Smooth muscle cell (in vitro differentiated cells): ENCODE measurements around the gene SLC10A3. TPM values are rescaled to one million over a fixed set of nuclear protein-coding genes. Genes with fewer than 3 reads are reported as not detected.

Source experiments
- DNase-seq: peaks from one replicate; lab custom pipeline; 2025; ENCODE audit not compliant: unreplicated experiment; lab: John Stamatoyannopoulos, UW
- H2AFZ ChIP-seq: fragments of 200-600 bp; sonication (generic); 2 replicates; pipeline ENCODE4 v1.6.0; 2016; ENCODE audit warnings: antibody characterized with exemption, low read depth, mild to moderate bottlenecking
- H3F3A ChIP-seq: fragments of 200-600 bp; sonication (generic); 2 replicates; pipeline ENCODE4 v1.6.0; 2017; ENCODE audit warnings: antibody characterized with exemption, low read depth
- H3K27ac ChIP-seq: fragments of 200-600 bp; sonication (generic); 2 replicates; pipeline ENCODE4 v1.5.1; 2016; ENCODE audit warnings: low read depth, mild to moderate bottlenecking
- H3K27me3 ChIP-seq: fragments of 200-600 bp; sonication (generic); 2 replicates; pipeline ENCODE4 v1.6.1; 2016; ENCODE audit warnings: low read depth, mild to moderate bottlenecking
- H3K36me3 ChIP-seq: fragments of 200-600 bp; sonication (generic); 2 replicates; pipeline ENCODE4 v1.5.1; 2016; ENCODE audit warnings: low read depth
- H3K4me1 ChIP-seq: fragments of 200-600 bp; sonication (generic); 2 replicates; pipeline ENCODE4 v1.5.1; 2016; ENCODE audit warnings: low read depth
- H3K4me2 ChIP-seq: fragments of 200-600 bp; sonication (generic); 2 replicates; pipeline ENCODE4 v1.6.0; 2016; ENCODE audit warnings: mild to moderate bottlenecking
- H3K4me3 ChIP-seq: fragments of 200-600 bp; sonication (generic); 2 replicates; pipeline ENCODE4 v1.5.1; 2016; ENCODE audit warnings: mild to moderate bottlenecking
- H3K79me2 ChIP-seq: fragments of 200-600 bp; sonication (generic); 2 replicates; pipeline ENCODE4 v1.6.0; 2016; ENCODE audit warnings: low read depth, mild to moderate bottlenecking
- H3K9ac ChIP-seq: fragments of 200-600 bp; sonication (generic); 2 replicates; pipeline ENCODE4 v1.6.0; 2016; ENCODE audit warnings: low read depth
- H3K9me3 ChIP-seq: fragments of 200-600 bp; sonication (generic); replicated peaks from 2 replicates; pipeline ENCODE4 v1.5.1; 2016; ENCODE audit warnings: low read depth
- H4K20me1 ChIP-seq: fragments of 200-600 bp; sonication (generic); 2 replicates; pipeline ENCODE4 v1.6.0; 2016; ENCODE audit warnings: low read depth
- WGBS: methylation state at CpG from one replicate; pipeline ENCODE4 v1.1.7; 2016; ENCODE audit warnings: low lambda C conversion rate; 5-methylcytosine and 5-hydroxymethylcytosine counted together
- polyA plus RNA-seq: library from polyadenylated mRNA; unstranded; fragments of >200 nt; fragmentation: Nextera tagmentation; extraction: Ambion mirVana; gene quantifications from 2 replicates; pipeline ENCODE4 v1.2.1, GENCODE V29; 2016
- total RNA-seq: library from RNA; depleted of rRNA; stranded (reverse); fragments of >200 nt; gene quantifications from 2 replicates; pipeline ENCODE4 v1.2.3, GENCODE V29; 2014
- TF ChIP-seq, protein P1 (sequence below): fragments of 200-600 bp; sonication (generic); IDR thresholded peaks from 2 replicates; pipeline ENCODE4 v1.5.1; 2017; ENCODE audit warnings: borderline replicate concordance, mild to moderate bottlenecking, antibody characterized with exemption; ENCODE audit not compliant: insufficient read depth, poor library complexity, severe bottlenecking

The SLC10A3 gene
- total and polyA plus RNA-seq, 2 experiments from 2014 or later = 34.7 to 52.1 TPM

DNA sequence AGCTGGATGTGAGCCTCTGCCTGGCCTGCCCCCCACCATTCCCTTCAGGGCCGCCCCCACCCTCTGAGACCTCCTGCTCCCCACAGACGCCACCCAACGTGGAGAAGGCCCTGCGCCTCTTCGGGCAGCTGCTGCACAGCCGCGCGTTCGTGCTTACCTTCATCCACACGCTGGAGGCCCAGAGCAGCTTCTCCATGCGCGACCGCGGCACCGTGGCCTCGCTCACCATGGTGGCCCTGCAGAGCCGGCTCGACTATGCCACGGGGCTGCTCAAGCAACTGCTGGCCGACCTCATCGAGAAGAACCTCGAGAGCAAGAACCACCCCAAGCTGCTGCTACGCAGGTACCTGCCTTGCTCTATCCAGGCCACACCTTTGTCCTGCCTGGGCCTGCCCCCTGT lies 22.2 kb downstream of the SLC10A3 start:
- 87% methylated on average over 15 of the region's 23 CpGs for WGBS

DNA sequence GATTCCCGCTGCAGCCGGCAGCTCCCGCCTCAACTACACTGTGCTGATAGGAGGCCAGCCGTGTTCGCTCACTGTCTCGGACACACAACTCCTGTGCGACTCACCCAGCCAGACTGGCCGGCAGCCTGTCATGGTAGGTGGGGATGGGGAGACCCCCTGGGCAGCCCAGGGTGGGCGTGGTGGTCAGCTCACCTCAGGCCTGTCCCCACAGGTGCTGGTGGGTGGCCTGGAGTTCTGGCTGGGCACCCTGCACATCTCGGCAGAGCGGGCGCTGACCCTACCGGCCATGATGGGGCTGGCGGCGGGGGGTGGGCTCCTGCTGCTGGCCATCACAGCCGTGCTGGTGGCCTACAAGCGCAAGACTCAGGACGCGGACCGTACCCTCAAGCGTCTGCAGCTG lies 22.9 kb downstream of the SLC10A3 start:
- Histone ChIP-seq H3K27ac (no peak overlapping the region), H3K79me2 (no peaks in the 10 kb centered on the region), H3F3A (no peaks in the 10 kb centered on the region), H3K9me3 (no peaks in the 10 kb centered on the region), H2AFZ (no peak overlapping the region), H4K20me1 (peaks cover 44% of the 10 kb centered on the region), H3K4me3 (no peak overlapping the region), H3K36me3 (no peaks in the 10 kb centered on the region), H3K9ac (no peak overlapping the region), H3K4me2 (no peak overlapping the region), H3K27me3 (no peaks in the 10 kb centered on the region), H3K4me1 (no peaks in the 10 kb centered on the region)
- TF ChIP-seq, protein P1, sequence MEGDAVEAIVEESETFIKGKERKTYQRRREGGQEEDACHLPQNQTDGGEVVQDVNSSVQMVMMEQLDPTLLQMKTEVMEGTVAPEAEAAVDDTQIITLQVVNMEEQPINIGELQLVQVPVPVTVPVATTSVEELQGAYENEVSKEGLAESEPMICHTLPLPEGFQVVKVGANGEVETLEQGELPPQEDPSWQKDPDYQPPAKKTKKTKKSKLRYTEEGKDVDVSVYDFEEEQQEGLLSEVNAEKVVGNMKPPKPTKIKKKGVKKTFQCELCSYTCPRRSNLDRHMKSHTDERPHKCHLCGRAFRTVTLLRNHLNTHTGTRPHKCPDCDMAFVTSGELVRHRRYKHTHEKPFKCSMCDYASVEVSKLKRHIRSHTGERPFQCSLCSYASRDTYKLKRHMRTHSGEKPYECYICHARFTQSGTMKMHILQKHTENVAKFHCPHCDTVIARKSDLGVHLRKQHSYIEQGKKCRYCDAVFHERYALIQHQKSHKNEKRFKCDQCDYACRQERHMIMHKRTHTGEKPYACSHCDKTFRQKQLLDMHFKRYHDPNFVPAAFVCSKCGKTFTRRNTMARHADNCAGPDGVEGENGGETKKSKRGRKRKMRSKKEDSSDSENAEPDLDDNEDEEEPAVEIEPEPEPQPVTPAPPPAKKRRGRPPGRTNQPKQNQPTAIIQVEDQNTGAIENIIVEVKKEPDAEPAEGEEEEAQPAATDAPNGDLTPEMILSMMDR = no peak
- WGBS = 97% methylated on average over 15 of the region's 21 CpGs
- DNase-seq = no peak

More for the DNA sequence above, 22.2 kb downstream of the SLC10A3 start:
- H3K36me3 ChIP-seq = no peaks in the 10 kb centered on the region
- peaks cover 38% of the 10 kb centered on the region for H4K20me1 ChIP-seq
- H3K4me3 ChIP-seq = no peak overlapping the region
- no peak overlapping the region for H3K9ac ChIP-seq
- no peaks in the 10 kb centered on the region for H3K79me2 ChIP-seq
- no peak overlapping the region for H3K27ac ChIP-seq
- H3K4me2 ChIP-seq = no peak overlapping the region
- H3F3A ChIP-seq = no peaks in the 10 kb centered on the region
- TF ChIP-seq, protein P1 = no peak
- no peak for DNase-seq
- H3K9me3 ChIP-seq = no peaks in the 10 kb centered on the region
- no peak overlapping the region for H2AFZ ChIP-seq
- H3K27me3 ChIP-seq = no peaks in the 10 kb centered on the region
- H3K4me1 ChIP-seq = no peaks in the 10 kb centered on the region

DNA sequence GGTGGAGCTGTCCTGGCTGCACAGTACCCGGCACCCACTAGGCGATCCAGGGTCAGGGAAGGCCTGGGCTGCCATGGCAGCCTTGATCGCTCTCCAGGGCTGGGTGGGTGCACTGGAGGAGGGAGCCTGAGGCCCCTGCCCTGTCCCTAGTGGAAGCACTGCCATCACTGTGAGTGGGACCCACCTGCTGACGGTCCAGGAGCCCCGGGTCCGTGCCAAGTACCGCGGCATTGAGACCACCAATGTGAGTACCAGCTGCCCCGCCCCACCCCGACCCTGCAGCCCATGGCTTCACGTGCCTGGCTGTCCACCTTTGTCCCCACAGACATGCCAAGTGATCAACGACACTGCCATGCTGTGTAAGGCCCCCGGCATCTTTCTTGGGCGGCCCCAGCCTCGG lies 23.5 kb downstream of the SLC10A3 start:
- H4K20me1 ChIP-seq = peaks cover 51% of the 10 kb centered on the region
- peaks cover under 1% of the 10 kb centered on the region for H3K79me2 ChIP-seq
- H3K9ac ChIP-seq = no peak overlapping the region
- H3K36me3 ChIP-seq = no peaks in the 10 kb centered on the region
- TF ChIP-seq, protein P1 = no peak
- no peak overlapping the region for H3K4me2 ChIP-seq
- no peak overlapping the region for H3K27ac ChIP-seq
- H3K27me3 ChIP-seq = no peaks in the 10 kb centered on the region
- WGBS = 96% methylated on average over 14 of the region's 15 CpGs
- H3K9me3 ChIP-seq = no peaks in the 10 kb centered on the region
- H3F3A ChIP-seq = no peaks in the 10 kb centered on the region
- DNase-seq = no peak
- H3K4me3 ChIP-seq = no peak overlapping the region
- no peaks in the 10 kb centered on the region for H3K4me1 ChIP-seq
- no peak overlapping the region for H2AFZ ChIP-seq

DNA sequence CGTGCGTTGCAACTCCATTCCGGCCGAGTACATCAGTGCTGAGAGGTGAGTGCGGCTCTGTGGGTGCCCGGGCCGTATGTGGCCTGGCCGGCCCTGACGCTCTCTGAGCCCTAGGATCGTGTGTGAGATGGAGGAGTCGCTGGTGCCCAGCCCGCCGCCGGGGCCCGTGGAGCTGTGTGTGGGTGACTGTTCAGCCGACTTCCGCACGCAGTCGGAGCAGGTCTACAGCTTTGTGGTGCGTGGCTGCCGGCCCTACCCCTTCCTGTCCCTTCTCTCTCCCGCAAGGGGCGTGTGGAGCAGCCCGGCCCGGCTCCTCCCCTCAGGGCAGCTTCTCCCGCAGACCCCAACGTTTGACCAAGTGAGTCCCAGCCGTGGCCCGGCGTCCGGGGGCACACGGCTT lies 24.4 kb downstream of the SLC10A3 start:
- no peaks in the 10 kb centered on the region for H3K27me3 ChIP-seq
- H3K4me3 ChIP-seq = no peak overlapping the region
- no peak overlapping the region for H2AFZ ChIP-seq
- WGBS = 95% methylated on average over 27 of the region's 32 CpGs
- no peaks in the 10 kb centered on the region for H3K4me1 ChIP-seq
- H3K79me2 ChIP-seq = peaks cover 9% of the 10 kb centered on the region
- no peaks in the 10 kb centered on the region for H3K36me3 ChIP-seq
- H3F3A ChIP-seq = no peaks in the 10 kb centered on the region
- no peaks in the 10 kb centered on the region for H3K9me3 ChIP-seq
- H3K4me2 ChIP-seq = no peak overlapping the region
- peaks cover 59% of the 10 kb centered on the region for H4K20me1 ChIP-seq
- H3K27ac ChIP-seq = no peak overlapping the region
- DNase-seq = no peak
- no peak overlapping the region for H3K9ac ChIP-seq
- TF ChIP-seq, protein P1 = no peak
